Activated T-helper 17 cell treated with anti-CD3 and anti-CD28 coated beads, Interleukin-2, amount 50 U/mL, for 72 hours (primary cell): ENCODE data around the gene SLC38A2. TPM values are rescaled to one million over a fixed set of nuclear protein-coding genes. Genes with fewer than 3 reads are reported as not detected.
"Not testable (repeated sequence)": the region's sequence is repeated elsewhere in the genome, so short reads cannot be mapped to it uniquely, and the experiment has no call there.

Experiments
- ATAC-seq: fragments of 150-1000 bp; cut with Tn5 transposase; replicated peaks from 2 replicates; pipeline ENCODE4 v1.10.0; 2021; ENCODE audit warnings: mild to moderate bottlenecking, moderate library complexity
- H3K27ac Mint-ChIP-seq: one replicate; pipeline ENCODE4 v1.8.0; 2022; ENCODE audit warnings: mixed read lengths
- H3K27me3 Mint-ChIP-seq: one replicate; pipeline ENCODE4 v1.8.0; 2022; ENCODE audit warnings: mixed read lengths
- H3K36me3 Mint-ChIP-seq: one replicate; pipeline ENCODE4 v1.8.0; 2022; ENCODE audit warnings: low read depth, mild to moderate bottlenecking, mixed read lengths
- H3K4me1 Mint-ChIP-seq: one replicate; pipeline ENCODE4 v1.8.0; 2022; ENCODE audit warnings: mixed read lengths
- H3K4me3 Mint-ChIP-seq: one replicate; pipeline ENCODE4 v1.8.0; 2022; ENCODE audit warnings: mild to moderate bottlenecking, mixed read lengths
- H3K9me3 Mint-ChIP-seq: one replicate; pipeline ENCODE4 v1.8.0; 2022; ENCODE audit warnings: mixed read lengths
- total RNA-seq, 2 donors: library from RNA; stranded (reverse); gene quantifications; one replicate each; pipeline ENCODE4 v1.2.3, GENCODE V29; 2022

The SLC38A2 gene
- total RNA-seq, 2 donors from 2014 or later, result 203 to 206 TPM

DNA sequence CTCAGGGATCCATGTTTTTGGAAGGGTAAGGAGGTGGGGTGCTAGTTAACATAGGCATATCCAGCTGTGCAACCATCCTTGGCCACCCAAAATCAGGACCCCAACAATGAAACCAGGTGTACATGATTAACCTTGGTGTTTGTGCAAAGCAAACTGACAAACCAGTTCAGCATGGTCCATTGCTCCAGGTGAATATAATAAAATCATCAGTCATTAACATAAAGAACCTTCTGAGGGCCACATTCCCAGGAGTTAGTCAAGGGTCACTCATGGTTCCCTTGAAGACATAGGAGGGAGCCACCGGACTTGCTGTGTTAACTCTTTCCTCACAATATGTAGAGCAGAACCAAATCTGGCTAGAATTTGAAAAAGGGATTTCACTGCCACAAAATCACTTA, 17.8 kb downstream of the SLC38A2 start:
- H3K27ac Mint-ChIP-seq, result no peak overlapping the region
- no peaks in the 10 kb centered on the region for H3K4me1 Mint-ChIP-seq
- H3K36me3 Mint-ChIP-seq, result peaks cover 21% of the 10 kb centered on the region
- no peaks in the 10 kb centered on the region for H3K9me3 Mint-ChIP-seq
- no peak for ATAC-seq
- H3K4me3 Mint-ChIP-seq, result no peak overlapping the region
- H3K27me3 Mint-ChIP-seq, result no peaks in the 10 kb centered on the region

DNA sequence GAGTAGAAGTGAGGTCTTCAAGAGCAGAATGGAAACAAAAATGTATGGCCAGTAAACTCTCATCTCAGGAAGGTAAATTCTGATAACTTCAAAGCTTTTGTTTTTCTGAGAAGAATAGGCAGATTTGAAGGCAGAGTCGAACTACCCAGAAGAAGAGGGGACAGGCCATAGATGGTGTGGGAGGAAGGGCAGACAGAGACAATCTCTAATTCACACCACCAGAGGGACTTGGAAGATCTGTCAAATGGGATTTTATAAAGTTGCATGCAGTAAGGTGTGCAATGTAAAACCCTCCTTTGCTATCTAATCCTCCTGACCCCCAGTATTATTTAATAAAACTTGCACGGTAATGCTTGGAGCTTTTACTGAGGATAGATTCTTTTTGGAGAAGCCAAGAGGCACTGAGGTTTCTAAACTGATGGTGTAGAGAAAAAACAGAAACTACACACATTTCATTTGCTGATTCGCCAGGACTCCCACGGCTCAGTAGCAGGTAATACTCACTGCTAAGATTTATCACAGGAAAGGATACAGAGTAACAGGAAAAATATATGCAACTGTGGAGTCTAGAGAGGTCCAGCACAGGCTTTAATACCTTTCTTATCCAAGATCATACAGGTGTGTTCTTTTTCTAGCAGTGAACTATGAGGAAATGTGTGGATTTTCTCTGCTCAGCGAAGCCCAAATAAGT, 18.3 kb downstream of the SLC38A2 start:
- no peaks in the 10 kb centered on the region for H3K9me3 Mint-ChIP-seq
- ATAC-seq, result peak; percentile 60
- no peak overlapping the region for H3K4me3 Mint-ChIP-seq
- no peaks in the 10 kb centered on the region for H3K27me3 Mint-ChIP-seq
- peaks cover 15% of the 10 kb centered on the region for H3K36me3 Mint-ChIP-seq
- H3K4me1 Mint-ChIP-seq, result no peaks in the 10 kb centered on the region
- peak overlapping the region; percentile 49 for H3K27ac Mint-ChIP-seq

- Mint-ChIP-seq H3K4me3 (no peak overlapping the region), H3K9me3 (no peaks in the 10 kb centered on the region), H3K27me3 (no peaks in the 10 kb centered on the region), H3K36me3 (no peaks in the 10 kb centered on the region), H3K27ac (no peak overlapping the region), H3K4me1 (no peaks in the 10 kb centered on the region)
- no peak for ATAC-seq
Measured at GRCh38 chr12:46351886-46352650, 20.5 kb downstream of the SLC38A2 start.

GRCh38 chr12:46351138-46351537, 21.4 kb downstream of the SLC38A2 start:
- Mint-ChIP-seq H3K27ac (no peak overlapping the region), H3K4me1 (no peaks in the 10 kb centered on the region), H3K27me3 (no peaks in the 10 kb centered on the region), H3K4me3 (no peak overlapping the region), H3K9me3 (no peaks in the 10 kb centered on the region), H3K36me3 (no peaks in the 10 kb centered on the region)
- no peak for ATAC-seq

DNA sequence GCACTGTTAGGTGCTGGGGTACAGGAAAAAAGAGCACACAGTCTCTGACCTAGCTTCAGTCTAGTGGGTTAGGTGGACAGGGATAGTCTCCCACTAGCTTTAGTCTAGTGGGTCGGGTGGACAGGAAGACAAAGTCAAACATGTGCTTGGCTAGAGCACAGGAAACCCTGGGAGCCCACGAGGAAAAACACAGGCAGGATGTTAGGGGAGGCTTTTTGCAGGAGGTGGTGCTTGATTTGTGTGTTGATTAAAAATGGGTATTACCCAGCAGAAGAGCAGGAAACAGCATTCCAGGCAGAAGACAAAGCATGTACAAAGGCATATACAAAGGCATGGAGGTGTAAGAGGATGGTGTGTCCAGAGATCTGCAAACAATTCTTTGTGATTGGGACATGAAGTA, 23.3 kb downstream of the SLC38A2 start:
- Mint-ChIP-seq H3K4me3 (no peak overlapping the region), H3K27me3 (no peaks in the 10 kb centered on the region), H3K4me1 (no peaks in the 10 kb centered on the region), H3K9me3 (no peaks in the 10 kb centered on the region), H3K27ac (no peak overlapping the region), H3K36me3 (no peaks in the 10 kb centered on the region)
- ATAC-seq, result no peak

GRCh38 chr12:46343118-46343852, 29.3 kb downstream of the SLC38A2 start:
- H3K4me1 Mint-ChIP-seq, result no peaks in the 10 kb centered on the region
- peak overlapping the region; percentile 46 for H3K27ac Mint-ChIP-seq
- H3K4me3 Mint-ChIP-seq, result no peak overlapping the region
- H3K36me3 Mint-ChIP-seq, result no peaks in the 10 kb centered on the region
- ATAC-seq, result peak; percentile 38
- no peaks in the 10 kb centered on the region for H3K9me3 Mint-ChIP-seq
- H3K27me3 Mint-ChIP-seq, result peaks cover 14% of the 10 kb centered on the region

GRCh38 chr12:46342562-46343033, 30.0 kb downstream of the SLC38A2 start:
- Mint-ChIP-seq H3K27ac (no peak overlapping the region), H3K4me3 (no peak overlapping the region), H3K9me3 (no peaks in the 10 kb centered on the region), H3K4me1 (no peaks in the 10 kb centered on the region), H3K27me3 (peaks cover 14% of the 10 kb centered on the region), H3K36me3 (no peaks in the 10 kb centered on the region)
- peak; percentile 64 for ATAC-seq

GRCh38 chr12:46339051-46339450, 33.5 kb downstream of the SLC38A2 start:
- Mint-ChIP-seq H3K4me1 (no peaks in the 10 kb centered on the region), H3K4me3 (no peak overlapping the region), H3K27ac (no peak overlapping the region), H3K36me3 (no peaks in the 10 kb centered on the region), H3K9me3 (peaks cover 5% of the 10 kb centered on the region), H3K27me3 (peaks cover 14% of the 10 kb centered on the region)
- no peak for ATAC-seq

DNA sequence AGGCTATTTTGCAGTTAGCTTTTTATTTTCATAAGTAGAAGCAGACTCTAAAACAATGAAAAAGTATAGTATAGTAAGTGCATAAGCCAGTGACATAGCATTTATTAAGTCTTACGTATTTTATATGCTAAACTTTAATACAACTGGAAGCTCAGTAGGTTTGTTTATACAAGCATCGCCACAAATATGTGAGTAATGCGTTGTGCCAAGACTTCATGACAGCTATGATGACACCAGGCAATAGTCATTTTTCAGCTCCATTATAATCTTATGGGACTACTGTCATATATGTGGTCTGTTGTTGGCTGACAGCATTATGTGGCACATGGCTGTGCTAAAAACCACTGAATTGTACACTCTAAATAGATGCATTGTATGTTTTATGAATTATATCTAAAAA, 40.3 kb downstream of the SLC38A2 start:
- no peak for ATAC-seq
- no peaks in the 10 kb centered on the region for H3K4me1 Mint-ChIP-seq
- H3K27ac Mint-ChIP-seq, result no peak overlapping the region
- H3K36me3 Mint-ChIP-seq, result no peaks in the 10 kb centered on the region
- H3K27me3 Mint-ChIP-seq, result no peaks in the 10 kb centered on the region
- H3K9me3 Mint-ChIP-seq, result peaks cover 17% of the 10 kb centered on the region
- H3K4me3 Mint-ChIP-seq, result no peak overlapping the region

GRCh38 chr12:46325075-46325474, 47.5 kb downstream of the SLC38A2 start:
- H3K36me3 Mint-ChIP-seq, H3K4me1 Mint-ChIP-seq, ATAC-seq, H3K4me3 Mint-ChIP-seq, H3K27ac Mint-ChIP-seq, H3K27me3 Mint-ChIP-seq, H3K9me3 Mint-ChIP-seq: not testable (repeated sequence)

GRCh38 chr12:46320731-46321130, 51.8 kb downstream of the SLC38A2 start:
- Mint-ChIP-seq H3K27ac (no peak overlapping the region), H3K9me3 (peaks cover 3% of the 10 kb centered on the region), H3K36me3 (no peaks in the 10 kb centered on the region), H3K4me3 (no peak overlapping the region), H3K4me1 (no peaks in the 10 kb centered on the region), H3K27me3 (peaks cover 7% of the 10 kb centered on the region)
- ATAC-seq, result no peak

DNA sequence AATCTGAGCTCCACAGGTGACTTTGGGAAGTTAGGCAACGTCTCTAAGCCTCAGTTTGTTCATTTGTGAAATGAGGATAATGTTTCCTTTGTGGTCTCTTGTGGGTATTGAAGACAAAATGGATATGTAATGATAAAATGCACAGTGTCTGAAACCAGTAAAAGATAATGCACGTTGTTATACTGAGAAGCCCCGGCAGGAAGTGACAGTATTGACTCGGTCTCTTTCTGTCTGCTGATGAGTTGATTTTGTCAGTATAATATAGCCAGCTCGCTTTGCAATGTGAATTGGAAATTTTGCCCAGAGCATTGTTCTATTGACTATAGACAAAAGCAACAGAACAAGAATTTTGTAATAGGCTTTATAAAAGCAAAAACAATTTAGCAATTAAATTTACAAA, 54.5 kb downstream of the SLC38A2 start:
- Mint-ChIP-seq H3K36me3 (no peaks in the 10 kb centered on the region), H3K27ac (no peak overlapping the region), H3K27me3 (peaks cover 7% of the 10 kb centered on the region), H3K9me3 (peaks cover 3% of the 10 kb centered on the region), H3K4me1 (no peaks in the 10 kb centered on the region), H3K4me3 (no peak overlapping the region)
- no peak for ATAC-seq
